K562 (cell line): ENCODE measurements around the gene UPK3A. TPM values are rescaled to one million over a fixed set of nuclear protein-coding genes. Genes with fewer than 3 reads are reported as not detected.

Source experiments
- CHD1 ChIP-seq: fragments of 200-600 bp; sonication (generic); IDR thresholded peaks from one replicate; pipeline ENCODE4 v1.6.1; 2012; ENCODE audit warnings: mild to moderate bottlenecking, moderate library complexity, low read length, inconsistent platforms
- ETV5 ChIP-seq: sonication (generic); formaldehyde crosslinking; IDR thresholded peaks from 2 replicates; pipeline ENCODE4 v1.4.0; 2020; ENCODE audit warnings: low read depth, mild to moderate bottlenecking, missing genetic modification reagents
- polyA plus RNA-seq, 8 experiments: library from polyadenylated mRNA; depleted of rRNA in 4 of 8; stranded (reverse) in 5 of 8; unstranded in 3 of 8; fragments of >200 nt; fragmentation: Nextera tagmentation in 2 of 8; fragmentation: Illumina TruSeq in 1 of 8; extraction: Ambion mirVana in 2 of 8; extraction: Trizol in 1 of 8; gene quantifications; 2 replicates each; pipeline versions ENCODE4 v1.2.1 to v1.2.3, GENCODE V29; 2011 to 2014; ENCODE audit warnings: inconsistent platforms in 1 of 8, missing spikeins in 1 of 8
- total RNA-seq, 7 experiments: library from RNA; depleted of rRNA in 6 of 7; stranded (reverse); fragments of >200 nt in 6 of 7; fragmentation: Illumina TruSeq in 2 of 7; extraction: Trizol in 2 of 7; gene quantifications; 2 replicates each; pipeline versions ENCODE4 v1.2.1 to v1.2.3, GENCODE V29; 2011 to 2021; ENCODE audit warnings: low replicate concordance in 1 of 7
- TF ChIP-seq, protein P1 (sequence below): fragments of 150-350 bp; conservative IDR thresholded peaks from 2 replicates; pipeline ENCODE4 v1.6.1; 2014; ENCODE audit warnings: low read length
- TF ChIP-seq, protein P2 (sequence below): fragments of 250-450 bp; sonication (Bioruptor Pico); IDR thresholded peaks from 2 replicates; pipeline ENCODE4 v1.8.0; 2021; ENCODE audit warnings: mild to moderate bottlenecking, moderate library complexity
- TF ChIP-seq, protein P3 (sequence below): fragments of 250-450 bp; sonication (Bioruptor Pico); IDR thresholded peaks from 2 replicates; pipeline ENCODE4 v1.4.0; 2020; ENCODE audit warnings: mild to moderate bottlenecking, moderate library complexity

Gene UPK3A
- total and polyA plus RNA-seq, 9 of the 15 experiments (the other 6 are each of a cell fraction or from before 2014, with no cell fraction given), result not detected

DNA sequence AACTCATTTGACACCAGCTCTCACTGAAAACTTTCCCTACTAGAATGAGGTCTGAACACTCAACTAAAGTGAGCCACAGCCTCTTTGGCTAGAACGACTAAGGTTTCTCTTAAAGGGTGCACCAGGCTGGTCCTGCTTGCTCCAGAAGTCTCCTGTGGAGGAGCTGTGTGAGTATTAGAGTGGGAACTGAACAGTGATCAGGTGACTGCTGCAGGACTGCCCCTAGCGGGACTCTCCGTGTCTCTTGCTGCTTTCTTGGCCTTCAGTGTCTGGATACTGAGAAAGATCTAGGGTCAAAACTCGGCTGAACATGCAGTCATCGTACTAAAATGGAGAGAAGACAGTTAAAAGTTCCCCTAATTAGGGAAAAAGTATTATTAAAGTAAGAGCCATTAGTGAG is 59.6 kb downstream of the UPK3A start (continued):
- TF ChIP-seq, protein P1, sequence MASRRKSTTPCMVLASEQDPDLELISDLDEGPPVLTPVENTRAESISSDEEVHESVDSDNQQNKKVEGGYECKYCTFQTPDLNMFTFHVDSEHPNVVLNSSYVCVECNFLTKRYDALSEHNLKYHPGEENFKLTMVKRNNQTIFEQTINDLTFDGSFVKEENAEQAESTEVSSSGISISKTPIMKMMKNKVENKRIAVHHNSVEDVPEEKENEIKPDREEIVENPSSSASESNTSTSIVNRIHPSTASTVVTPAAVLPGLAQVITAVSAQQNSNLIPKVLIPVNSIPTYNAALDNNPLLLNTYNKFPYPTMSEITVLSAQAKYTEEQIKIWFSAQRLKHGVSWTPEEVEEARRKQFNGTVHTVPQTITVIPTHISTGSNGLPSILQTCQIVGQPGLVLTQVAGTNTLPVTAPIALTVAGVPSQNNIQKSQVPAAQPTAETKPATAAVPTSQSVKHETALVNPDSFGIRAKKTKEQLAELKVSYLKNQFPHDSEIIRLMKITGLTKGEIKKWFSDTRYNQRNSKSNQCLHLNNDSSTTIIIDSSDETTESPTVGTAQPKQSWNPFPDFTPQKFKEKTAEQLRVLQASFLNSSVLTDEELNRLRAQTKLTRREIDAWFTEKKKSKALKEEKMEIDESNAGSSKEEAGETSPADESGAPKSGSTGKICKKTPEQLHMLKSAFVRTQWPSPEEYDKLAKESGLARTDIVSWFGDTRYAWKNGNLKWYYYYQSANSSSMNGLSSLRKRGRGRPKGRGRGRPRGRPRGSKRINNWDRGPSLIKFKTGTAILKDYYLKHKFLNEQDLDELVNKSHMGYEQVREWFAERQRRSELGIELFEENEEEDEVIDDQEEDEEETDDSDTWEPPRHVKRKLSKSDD, result no peak
- TF ChIP-seq, protein P2, sequence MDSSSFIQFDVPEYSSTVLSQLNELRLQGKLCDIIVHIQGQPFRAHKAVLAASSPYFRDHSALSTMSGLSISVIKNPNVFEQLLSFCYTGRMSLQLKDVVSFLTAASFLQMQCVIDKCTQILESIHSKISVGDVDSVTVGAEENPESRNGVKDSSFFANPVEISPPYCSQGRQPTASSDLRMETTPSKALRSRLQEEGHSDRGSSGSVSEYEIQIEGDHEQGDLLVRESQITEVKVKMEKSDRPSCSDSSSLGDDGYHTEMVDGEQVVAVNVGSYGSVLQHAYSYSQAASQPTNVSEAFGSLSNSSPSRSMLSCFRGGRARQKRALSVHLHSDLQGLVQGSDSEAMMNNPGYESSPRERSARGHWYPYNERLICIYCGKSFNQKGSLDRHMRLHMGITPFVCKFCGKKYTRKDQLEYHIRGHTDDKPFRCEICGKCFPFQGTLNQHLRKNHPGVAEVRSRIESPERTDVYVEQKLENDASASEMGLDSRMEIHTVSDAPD, result no peak
- TF ChIP-seq ETV5, result no peak
- TF ChIP-seq, protein P3, sequence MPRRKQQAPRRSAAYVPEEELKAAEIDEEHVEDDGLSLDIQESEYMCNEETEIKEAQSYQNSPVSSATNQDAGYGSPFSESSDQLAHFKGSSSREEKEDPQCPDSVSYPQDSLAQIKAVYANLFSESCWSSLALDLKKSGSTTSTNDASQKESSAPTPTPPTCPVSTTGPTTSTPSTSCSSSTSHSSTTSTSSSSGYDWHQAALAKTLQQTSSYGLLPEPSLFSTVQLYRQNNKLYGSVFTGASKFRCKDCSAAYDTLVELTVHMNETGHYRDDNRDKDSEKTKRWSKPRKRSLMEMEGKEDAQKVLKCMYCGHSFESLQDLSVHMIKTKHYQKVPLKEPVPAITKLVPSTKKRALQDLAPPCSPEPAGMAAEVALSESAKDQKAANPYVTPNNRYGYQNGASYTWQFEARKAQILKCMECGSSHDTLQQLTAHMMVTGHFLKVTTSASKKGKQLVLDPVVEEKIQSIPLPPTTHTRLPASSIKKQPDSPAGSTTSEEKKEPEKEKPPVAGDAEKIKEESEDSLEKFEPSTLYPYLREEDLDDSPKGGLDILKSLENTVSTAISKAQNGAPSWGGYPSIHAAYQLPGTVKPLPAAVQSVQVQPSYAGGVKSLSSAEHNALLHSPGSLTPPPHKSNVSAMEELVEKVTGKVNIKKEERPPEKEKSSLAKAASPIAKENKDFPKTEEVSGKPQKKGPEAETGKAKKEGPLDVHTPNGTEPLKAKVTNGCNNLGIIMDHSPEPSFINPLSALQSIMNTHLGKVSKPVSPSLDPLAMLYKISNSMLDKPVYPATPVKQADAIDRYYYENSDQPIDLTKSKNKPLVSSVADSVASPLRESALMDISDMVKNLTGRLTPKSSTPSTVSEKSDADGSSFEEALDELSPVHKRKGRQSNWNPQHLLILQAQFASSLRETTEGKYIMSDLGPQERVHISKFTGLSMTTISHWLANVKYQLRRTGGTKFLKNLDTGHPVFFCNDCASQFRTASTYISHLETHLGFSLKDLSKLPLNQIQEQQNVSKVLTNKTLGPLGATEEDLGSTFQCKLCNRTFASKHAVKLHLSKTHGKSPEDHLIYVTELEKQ (CRISPR knock-in tag), result no peak
- TF ChIP-seq CHD1, result no peak

Other genes with a start within 250 kb of the UPK3A start
- gene NUP50, start 121.0 kb upstream of the UPK3A start, total RNA-seq (2014; rRNA removed), result 77.6 and 85.3 TPM in 2 replicates
- gene NUP50, start 121.0 kb upstream of the UPK3A start, total RNA-seq (2014; rRNA removed; fragmentation: Illumina TruSeq; extraction: Trizol), result 55.3 and 62.0 TPM in 2 replicates
- gene NUP50, start 121.0 kb upstream of the UPK3A start, total RNA-seq (2015; rRNA removed; fragmentation: Illumina TruSeq; extraction: Trizol), result 61.8 and 62.2 TPM in 2 replicates
- 83.7 and 84.2 TPM in 2 replicates for gene NUP50, start 121.0 kb upstream of the UPK3A start, total RNA-seq (2021)
- gene NUP50, start 121.0 kb upstream of the UPK3A start, polyA plus RNA-seq (2011; rRNA removed), result 21.8 and 29.3 TPM in 2 replicates
- gene NUP50, start 121.0 kb upstream of the UPK3A start, polyA plus RNA-seq (2014; fragmentation: Illumina TruSeq; extraction: Trizol), result 44.8 and 57.5 TPM in 2 replicates
- gene NUP50, start 121.0 kb upstream of the UPK3A start, polyA plus RNA-seq (2014; fragmentation: Nextera tagmentation; extraction: Ambion mirVana), result 10 to 100 TPM; 23.8 to 25.9 TPM
- 39.3 and 49.3 TPM in 2 replicates for gene NUP50, start 121.0 kb upstream of the UPK3A start, polyA plus RNA-seq (2014; rRNA removed)
- 8.5 and 11.5 TPM in 2 replicates for gene KIAA0930, start 44.1 kb upstream of the UPK3A start, total RNA-seq (2014; rRNA removed)
- 3.0 TPM in 2 replicates for gene KIAA0930, start 44.1 kb upstream of the UPK3A start, total RNA-seq (2014; rRNA removed; fragmentation: Illumina TruSeq; extraction: Trizol)
- gene KIAA0930, start 44.1 kb upstream of the UPK3A start, total RNA-seq (2015; rRNA removed; fragmentation: Illumina TruSeq; extraction: Trizol), result 5.0 and 5.9 TPM in 2 replicates
- gene KIAA0930, start 44.1 kb upstream of the UPK3A start, total RNA-seq (2021), result 11.7 and 12.1 TPM in 2 replicates
- gene KIAA0930, start 44.1 kb upstream of the UPK3A start, polyA plus RNA-seq (2011; rRNA removed), result 7.7 and 7.9 TPM in 2 replicates
- 6.4 and 8.3 TPM in 2 replicates for gene KIAA0930, start 44.1 kb upstream of the UPK3A start, polyA plus RNA-seq (2014; fragmentation: Illumina TruSeq; extraction: Trizol)
- under 1 TPM; 0.24 to 0.46 TPM for gene KIAA0930, start 44.1 kb upstream of the UPK3A start, polyA plus RNA-seq (2014; fragmentation: Nextera tagmentation; extraction: Ambion mirVana)
- gene KIAA0930, start 44.1 kb upstream of the UPK3A start, polyA plus RNA-seq (2014; rRNA removed), result 8.1 and 12.1 TPM in 2 replicates
- 54.2 and 59.8 TPM in 2 replicates for gene FAM118A, start 25.0 kb downstream of the UPK3A start, total RNA-seq (2014; rRNA removed)
- gene FAM118A, start 25.0 kb downstream of the UPK3A start, total RNA-seq (2014; rRNA removed; fragmentation: Illumina TruSeq; extraction: Trizol), result 51.1 and 59.4 TPM in 2 replicates
- 54.9 and 57.5 TPM in 2 replicates for gene FAM118A, start 25.0 kb downstream of the UPK3A start, total RNA-seq (2015; rRNA removed; fragmentation: Illumina TruSeq; extraction: Trizol)
- 63.0 and 72.9 TPM in 2 replicates for gene FAM118A, start 25.0 kb downstream of the UPK3A start, total RNA-seq (2021)
- 205 and 223 TPM in 2 replicates for gene FAM118A, start 25.0 kb downstream of the UPK3A start, polyA plus RNA-seq (2011; rRNA removed)
- gene FAM118A, start 25.0 kb downstream of the UPK3A start, polyA plus RNA-seq (2014; fragmentation: Illumina TruSeq; extraction: Trizol), result 71.2 and 76.9 TPM in 2 replicates
- gene FAM118A, start 25.0 kb downstream of the UPK3A start, polyA plus RNA-seq (2014; fragmentation: Nextera tagmentation; extraction: Ambion mirVana), result 10 to 100 TPM; 17.0 to 19.7 TPM
- gene FAM118A, start 25.0 kb downstream of the UPK3A start, polyA plus RNA-seq (2014; rRNA removed), result 122 and 150 TPM in 2 replicates
- not detected in 2 replicates for gene SMC1B, start 128.7 kb downstream of the UPK3A start, total RNA-seq (2014; rRNA removed)
- not detected in 2 replicates for gene SMC1B, start 128.7 kb downstream of the UPK3A start, total RNA-seq (2014; rRNA removed; fragmentation: Illumina TruSeq; extraction: Trizol)
- not detected in 2 replicates for gene SMC1B, start 128.7 kb downstream of the UPK3A start, total RNA-seq (2015; rRNA removed; fragmentation: Illumina TruSeq; extraction: Trizol)
- gene SMC1B, start 128.7 kb downstream of the UPK3A start, total RNA-seq (2021), result not detected in 2 replicates
- gene SMC1B, start 128.7 kb downstream of the UPK3A start, polyA plus RNA-seq (2011; rRNA removed), result not detected in 2 replicates
- not detected in 2 replicates for gene SMC1B, start 128.7 kb downstream of the UPK3A start, polyA plus RNA-seq (2014; fragmentation: Illumina TruSeq; extraction: Trizol)
- under 1 TPM in 1 of 2 experiments, not detected in 1; 0.03 TPM for gene SMC1B, start 128.7 kb downstream of the UPK3A start, polyA plus RNA-seq (2014; fragmentation: Nextera tagmentation; extraction: Ambion mirVana)
- not detected in 2 replicates for gene SMC1B, start 128.7 kb downstream of the UPK3A start, polyA plus RNA-seq (2014; rRNA removed)
- not detected in 2 replicates for gene RIBC2, start 128.7 kb downstream of the UPK3A start, total RNA-seq (2014; rRNA removed)
- not detected in 2 replicates for gene RIBC2, start 128.7 kb downstream of the UPK3A start, total RNA-seq (2014; rRNA removed; fragmentation: Illumina TruSeq; extraction: Trizol)
- gene RIBC2, start 128.7 kb downstream of the UPK3A start, total RNA-seq (2015; rRNA removed; fragmentation: Illumina TruSeq; extraction: Trizol), result not detected in 2 replicates
- gene RIBC2, start 128.7 kb downstream of the UPK3A start, total RNA-seq (2021), result not detected in 2 replicates
- not detected in 2 replicates for gene RIBC2, start 128.7 kb downstream of the UPK3A start, polyA plus RNA-seq (2011; rRNA removed)
- gene RIBC2, start 128.7 kb downstream of the UPK3A start, polyA plus RNA-seq (2014; fragmentation: Illumina TruSeq; extraction: Trizol), result not detected in 2 replicates
- gene RIBC2, start 128.7 kb downstream of the UPK3A start, polyA plus RNA-seq (2014; fragmentation: Nextera tagmentation; extraction: Ambion mirVana), result not detected
- gene RIBC2, start 128.7 kb downstream of the UPK3A start, polyA plus RNA-seq (2014; rRNA removed), result not detected in 2 replicates
- not detected in 2 replicates for gene FBLN1, start 217.9 kb downstream of the UPK3A start, total RNA-seq (2014; rRNA removed)
- not detected in 2 replicates for gene FBLN1, start 217.9 kb downstream of the UPK3A start, total RNA-seq (2014; rRNA removed; fragmentation: Illumina TruSeq; extraction: Trizol)
- gene FBLN1, start 217.9 kb downstream of the UPK3A start, total RNA-seq (2015; rRNA removed; fragmentation: Illumina TruSeq; extraction: Trizol), result not detected in 2 replicates
- gene FBLN1, start 217.9 kb downstream of the UPK3A start, total RNA-seq (2021), result 0.56 and 0.66 TPM in 2 replicates
- not detected in 2 replicates for gene FBLN1, start 217.9 kb downstream of the UPK3A start, polyA plus RNA-seq (2011; rRNA removed)
- not detected in 2 replicates for gene FBLN1, start 217.9 kb downstream of the UPK3A start, polyA plus RNA-seq (2014; fragmentation: Illumina TruSeq; extraction: Trizol)
- not detected for gene FBLN1, start 217.9 kb downstream of the UPK3A start, polyA plus RNA-seq (2014; fragmentation: Nextera tagmentation; extraction: Ambion mirVana)
- not detected in 2 replicates for gene FBLN1, start 217.9 kb downstream of the UPK3A start, polyA plus RNA-seq (2014; rRNA removed)